AG09319 (cell line): ENCODE measurements around the gene LRP5.

Experiments
- DNase-seq: peaks from one replicate; pipeline ENCODE4 v3.0.0-alpha.2; 2010; ENCODE audit warnings: low read depth; ENCODE audit errors: extremely low read depth
- CTCF ChIP-seq: IDR thresholded peaks from 2 replicates; pipeline ENCODE4 v1.5.1; 2011; ENCODE audit warnings: low read depth, mild to moderate bottlenecking, inconsistent platforms, low read length, moderate library complexity

Gene LRP5

GRCh38 chr11:68423481-68423880, 111.1 kb downstream of the LRP5 start:
- no peak for TF ChIP-seq CTCF
- no peak for DNase-seq

- TF ChIP-seq CTCF = no peak
- no peak for DNase-seq
Observed at GRCh38 chr11:68424101-68424632, 111.8 kb downstream of the LRP5 start.

- DNase-seq = no peak
- no peak for TF ChIP-seq CTCF
Observed at GRCh38 chr11:68424981-68425865, 112.8 kb downstream of the LRP5 start.

GRCh38 chr11:68425866-68426380, 113.5 kb downstream of the LRP5 start:
- TF ChIP-seq CTCF = no peak
- no peak for DNase-seq

- no peak for TF ChIP-seq CTCF
- no peak for DNase-seq
Observed at GRCh38 chr11:68429661-68430060, 117.3 kb downstream of the LRP5 start.

GRCh38 chr11:68430384-68430783, 118.0 kb downstream of the LRP5 start:
- DNase-seq = no peak
- no peak for TF ChIP-seq CTCF

- no peak for TF ChIP-seq CTCF
- DNase-seq = no peak
Observed at GRCh38 chr11:68430801-68431200, 118.4 kb downstream of the LRP5 start.
